GM20000 (cell line): ENCODE measurements around the gene PI16.
A peak's percentile ranks its signal among the peaks of the same experiment; 100 is the strongest.

Experiments
- DNase-seq: peaks from one replicate; pipeline ENCODE4 v3.0.0; 2012; ENCODE audit warnings: low spot score
- CTCF ChIP-seq: IDR thresholded peaks from 2 replicates; pipeline ENCODE4 v1.5.1; 2012; ENCODE audit warnings: mild to moderate bottlenecking, control low read depth; ENCODE audit errors: extremely low read depth, missing control alignments

The PI16 gene

GRCh38 chr6:36954262-36954931 lies at the start of gene PI16:
PI16 (plus strand) TSS chr6:36954738; CDS start chr6:36954761, 23 bp downstream.
- DNase-seq, result no peak
- no peak for TF ChIP-seq CTCF

GRCh38 chr6:36904851-36905393 lies 49.6 kb upstream of the PI16 start:
- no peak for DNase-seq
- no peak for TF ChIP-seq CTCF

- TF ChIP-seq CTCF, result no peak
- no peak for DNase-seq
Observed at GRCh38 chr6:36906539-36907325, 47.8 kb upstream of the PI16 start.

GRCh38 chr6:36907781-36908180 lies 46.8 kb upstream of the PI16 start:
- no peak for DNase-seq
- TF ChIP-seq CTCF, result no peak

GRCh38 chr6:36908747-36909146 lies 45.8 kb upstream of the PI16 start:
- TF ChIP-seq CTCF, result no peak
- DNase-seq, result no peak

GRCh38 chr6:36912030-36912454 lies 42.5 kb upstream of the PI16 start:
- no peak for DNase-seq
- TF ChIP-seq CTCF, result no peak

GRCh38 chr6:36912586-36912985 lies 42.0 kb upstream of the PI16 start:
- DNase-seq, result peak; percentile 60
- TF ChIP-seq CTCF, result no peak
